ENCODE measurements around the gene PTPRG.

PTPRG gene

DNA sequence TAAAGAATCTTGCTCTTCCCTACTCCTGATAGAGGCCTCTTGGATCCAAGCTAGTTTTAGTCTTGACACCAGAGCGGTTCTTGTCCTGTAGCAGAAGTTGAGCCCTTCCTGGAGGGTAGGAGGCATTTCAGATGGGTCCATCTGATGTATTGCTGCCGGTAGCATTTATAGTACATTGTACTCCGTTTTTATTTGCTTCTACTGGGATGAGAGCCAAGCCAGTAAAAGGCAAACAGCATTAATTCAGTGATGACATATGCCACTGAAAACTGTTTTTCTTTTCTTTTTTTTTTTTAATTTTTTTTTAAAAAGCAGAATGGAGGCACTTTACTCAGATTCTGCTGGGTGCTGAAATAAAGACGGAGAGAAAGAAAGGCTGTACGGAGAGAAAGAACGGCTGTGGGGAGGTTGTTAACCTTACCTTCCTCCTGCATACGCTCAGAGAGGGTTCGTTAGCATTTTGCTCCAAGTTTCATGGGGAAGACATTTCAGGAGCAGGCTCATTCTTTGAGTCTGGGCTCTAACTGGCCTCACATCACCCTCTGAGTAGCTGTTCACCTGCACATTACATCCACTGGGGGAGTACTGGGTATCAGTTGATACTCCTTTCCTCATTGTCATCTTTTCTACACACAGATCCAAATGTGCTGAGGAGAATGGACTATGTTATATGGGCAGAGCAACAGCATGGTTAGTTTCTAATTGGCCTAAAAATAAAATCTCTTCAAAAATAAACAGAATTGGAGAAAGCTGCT is 650.5 kb downstream of the PTPRG start:
- DNase-seq, result no peak

DNA sequence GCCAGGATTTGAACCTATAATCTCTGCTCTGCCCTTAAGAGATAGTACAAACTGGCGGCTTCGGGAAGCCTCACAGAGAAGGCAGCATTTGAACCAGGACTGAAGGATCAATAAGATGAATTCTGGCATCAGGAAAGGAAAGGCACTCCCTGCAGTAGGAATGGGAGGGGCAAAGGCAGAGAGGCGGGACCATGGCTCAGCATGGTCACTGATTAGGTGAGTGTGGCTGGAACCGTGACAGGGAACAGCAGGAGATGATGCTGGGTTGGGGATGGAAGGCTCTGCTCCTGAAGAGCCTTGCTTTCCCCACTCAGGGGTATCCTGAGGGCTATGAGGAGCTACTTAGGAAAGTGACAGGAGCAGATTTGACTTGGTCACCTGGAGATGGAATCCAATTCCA is 653.5 kb downstream of the PTPRG start:
- no peak for DNase-seq

GRCh38 chr3:62220616-62221015 is 659.2 kb downstream of the PTPRG start:
- DNase-seq, result no peak

DNA sequence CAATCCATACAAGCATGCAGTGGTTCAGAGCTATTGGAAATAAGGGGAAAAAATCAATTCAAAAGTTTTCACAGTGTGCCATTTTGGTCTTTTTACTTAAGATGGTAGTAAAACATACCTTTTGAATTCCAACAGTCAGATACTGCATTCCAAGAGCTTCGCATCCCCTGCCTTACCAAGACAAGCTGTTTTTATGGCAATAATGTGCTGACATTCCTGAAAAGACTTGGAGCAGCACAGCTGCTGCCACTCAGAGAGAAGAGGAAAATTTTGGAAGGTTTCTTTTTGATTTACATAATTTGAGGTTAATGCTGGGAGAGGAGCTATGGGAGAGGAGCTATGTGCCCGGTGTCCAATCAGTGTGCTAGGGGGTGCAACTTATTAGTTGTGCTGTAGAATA is 663.7 kb downstream of the PTPRG start:
- no peak for DNase-seq

DNA sequence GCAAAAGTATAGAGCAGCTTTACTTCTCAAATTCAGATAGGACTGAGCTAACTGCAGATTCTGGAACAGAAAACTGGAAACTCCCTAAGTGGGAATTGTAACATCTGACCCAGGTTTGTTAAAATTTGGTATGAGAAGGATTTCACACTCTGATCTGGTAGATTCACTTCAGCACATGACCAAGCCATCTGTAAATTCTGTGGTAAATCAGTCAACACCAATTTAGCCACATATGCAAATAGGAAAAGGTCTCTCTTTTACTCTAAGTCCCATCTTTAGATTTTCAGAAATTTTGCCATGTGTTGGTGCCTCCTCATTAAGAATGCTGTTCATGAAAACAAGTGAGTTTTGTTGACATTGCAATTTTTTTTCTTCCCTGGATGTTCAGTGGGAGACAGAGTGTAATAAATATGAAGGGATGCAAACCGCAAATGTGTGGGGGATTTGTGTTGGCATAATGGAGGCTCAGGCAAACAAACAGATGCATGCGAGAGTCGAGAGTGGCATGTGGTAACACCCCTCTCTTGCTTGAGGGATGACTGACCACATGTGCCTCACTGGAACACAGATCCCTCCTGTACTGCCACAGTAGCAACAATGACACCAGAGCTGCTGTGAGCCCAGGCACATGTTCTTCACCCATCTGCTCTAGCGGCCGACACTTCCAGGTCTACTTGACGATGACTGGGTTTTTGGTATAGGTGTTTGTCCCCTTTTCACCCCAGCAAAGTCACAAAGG is 665.4 kb downstream of the PTPRG start:
- no peak for DNase-seq

DNA sequence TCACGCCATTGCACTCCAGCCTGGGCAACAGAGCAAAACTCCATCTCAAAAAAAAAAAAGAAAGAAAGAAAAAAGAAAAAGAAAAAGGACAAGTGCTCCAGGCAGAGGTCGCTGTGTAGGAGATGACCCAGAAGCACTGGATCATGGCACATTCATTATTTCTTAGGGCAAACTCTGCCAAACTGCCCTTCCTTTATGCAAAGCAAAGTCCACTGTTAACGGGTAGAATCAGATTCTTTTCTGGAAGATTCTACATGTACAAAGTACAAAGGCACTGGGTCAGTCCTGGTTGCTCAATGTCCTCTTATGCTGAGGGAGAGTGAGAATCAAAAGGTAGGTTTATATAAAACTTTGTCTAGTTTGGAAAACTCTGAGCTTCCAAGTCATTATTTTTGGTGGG is 667.1 kb downstream of the PTPRG start:
- DNase-seq, result no peak

DNA sequence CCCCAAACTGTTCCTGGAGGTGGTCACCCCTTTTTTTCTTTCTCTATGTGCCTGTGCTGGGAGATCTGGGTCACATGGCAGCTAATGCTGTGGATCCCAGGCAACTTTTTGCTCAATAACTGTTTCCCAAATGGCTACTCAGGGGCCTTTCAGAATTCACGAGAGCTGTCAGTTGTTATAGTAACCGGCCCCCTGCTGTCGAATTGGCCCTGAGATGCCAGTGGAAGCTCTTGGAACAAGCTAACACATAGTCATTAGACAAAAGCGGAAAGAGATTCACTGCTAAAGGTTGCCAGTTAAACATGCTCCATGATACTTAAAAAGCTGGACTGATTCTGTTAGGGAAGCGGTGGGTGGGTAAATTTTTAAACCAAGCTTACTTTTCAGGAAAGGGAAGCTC is 667.8 kb downstream of the PTPRG start:
- no peak for DNase-seq

DNA sequence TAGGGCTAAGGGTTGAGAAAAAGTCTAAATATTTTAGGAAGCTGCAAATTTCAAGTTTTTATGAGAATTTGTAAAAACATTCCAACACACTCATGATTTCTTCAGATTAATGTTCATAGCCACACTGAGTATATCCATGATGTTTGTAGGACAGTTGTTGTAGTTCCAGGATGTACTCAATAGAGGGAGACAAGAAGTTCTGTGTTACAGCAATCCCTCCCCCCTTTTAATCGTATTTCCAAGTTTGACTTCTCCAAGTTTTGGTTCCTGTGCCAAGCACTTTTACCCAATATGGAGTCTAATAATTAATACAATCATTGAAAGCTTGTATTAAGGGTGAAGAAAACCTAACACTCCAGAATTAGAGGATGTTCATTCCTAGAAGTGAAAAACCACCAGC is 668.5 kb downstream of the PTPRG start:
- DNase-seq, result no peak

DNA sequence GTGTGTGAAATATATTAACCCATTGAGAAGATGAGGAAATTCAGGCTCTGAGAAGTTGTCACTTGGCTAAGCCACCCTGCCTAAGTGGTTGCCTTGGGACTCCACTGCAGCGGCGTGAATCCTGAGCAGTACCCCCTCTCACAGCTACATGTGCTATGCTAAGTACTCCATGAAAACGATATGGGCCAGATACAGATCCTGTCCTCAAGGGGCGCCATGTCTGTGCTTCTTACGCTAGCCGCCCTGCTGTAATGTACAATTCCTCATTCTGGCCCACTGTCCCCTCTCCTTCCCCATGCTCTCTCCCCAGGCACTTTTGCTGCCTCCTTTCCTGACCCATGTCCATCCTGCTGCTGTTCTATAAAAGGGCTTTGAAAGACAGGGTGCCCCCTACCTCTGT is 671.7 kb downstream of the PTPRG start:
- DNase-seq, result no peak

- no peak for DNase-seq
These were observed 674.6 kb downstream of the PTPRG start for GRCh38 chr3:62236016-62236415.

GRCh38 chr3:62237286-62237948 is 676.0 kb downstream of the PTPRG start:
- DNase-seq, result no peak

DNA sequence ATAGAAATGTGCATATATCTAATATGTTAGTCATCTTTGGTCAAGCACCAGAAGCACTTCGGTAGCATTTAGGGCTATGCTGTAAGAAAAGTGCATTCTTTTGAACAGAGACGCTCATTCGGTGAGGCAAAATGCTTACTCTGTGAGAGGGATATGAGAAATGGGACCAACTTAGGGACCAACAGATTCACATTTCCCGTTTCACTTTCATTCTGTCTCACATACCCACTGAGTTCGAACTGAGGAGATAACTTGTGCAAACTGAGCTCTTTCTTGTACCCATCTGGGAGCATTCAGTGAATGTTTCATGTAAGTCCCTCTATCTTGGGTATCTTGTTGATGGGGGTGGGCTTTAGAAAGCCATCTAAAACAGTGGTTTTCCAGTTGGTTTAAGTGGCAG is 676.6 kb downstream of the PTPRG start:
- no peak for DNase-seq

DNA sequence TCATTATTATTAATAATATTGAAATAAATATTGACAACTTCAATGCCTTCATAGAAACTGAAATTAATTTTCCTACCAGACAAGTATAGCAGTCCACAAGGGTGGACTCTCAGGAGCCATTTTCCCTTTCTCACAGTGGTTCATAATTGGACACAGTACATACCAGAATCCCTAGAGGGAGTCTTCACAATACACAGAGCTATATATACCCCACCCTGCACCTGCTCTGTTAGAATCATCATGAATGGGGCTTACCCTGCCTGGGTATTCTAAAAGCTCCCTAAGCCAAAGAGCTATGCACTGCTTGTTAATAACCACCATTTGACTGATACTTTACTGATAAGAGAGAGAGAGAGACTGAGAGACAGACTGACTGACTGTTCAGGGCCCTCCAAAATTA is 677.1 kb downstream of the PTPRG start:
- DNase-seq, result no peak

DNA sequence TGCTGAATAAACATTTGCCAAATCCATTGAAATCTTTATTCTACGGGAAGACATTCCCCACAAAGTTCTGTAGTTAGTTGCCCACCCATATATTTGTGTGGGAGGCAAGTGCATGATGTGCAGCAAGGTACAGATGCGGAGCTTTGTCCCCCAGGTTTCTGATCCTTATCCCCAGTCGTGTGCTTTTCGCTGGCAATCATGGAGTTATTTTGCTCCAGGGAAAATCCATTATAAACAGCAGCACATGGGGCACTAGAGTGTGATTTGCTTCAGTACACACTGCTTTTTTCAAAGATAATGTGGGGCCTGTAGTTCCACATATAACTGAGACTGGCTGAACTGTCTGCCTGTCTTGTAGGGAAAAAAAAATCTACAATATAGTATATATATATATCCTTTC is 679.9 kb downstream of the PTPRG start:
- DNase-seq, result no peak

- no peak for DNase-seq
These were observed 681.6 kb downstream of the PTPRG start for GRCh38 chr3:62242831-62243509.

DNA sequence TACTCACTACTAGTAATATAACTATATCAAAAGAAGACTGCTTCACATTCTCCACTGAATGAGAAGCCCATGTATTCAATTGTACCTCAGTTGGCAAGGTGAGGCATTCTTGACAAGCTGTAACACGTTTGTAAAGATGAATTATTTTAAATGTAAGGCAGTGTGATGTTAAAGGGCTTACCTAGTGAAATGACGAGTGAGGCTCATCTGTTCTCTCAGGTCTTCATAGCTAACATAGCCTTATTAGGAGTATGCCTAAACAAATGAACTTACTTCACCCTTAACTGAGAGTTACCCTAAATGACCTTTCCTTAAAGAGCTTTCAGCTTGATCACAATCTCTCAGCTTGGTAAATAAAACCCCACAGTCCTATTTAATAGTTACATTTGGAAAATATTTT is 684.7 kb downstream of the PTPRG start:
- no peak for DNase-seq

DNA sequence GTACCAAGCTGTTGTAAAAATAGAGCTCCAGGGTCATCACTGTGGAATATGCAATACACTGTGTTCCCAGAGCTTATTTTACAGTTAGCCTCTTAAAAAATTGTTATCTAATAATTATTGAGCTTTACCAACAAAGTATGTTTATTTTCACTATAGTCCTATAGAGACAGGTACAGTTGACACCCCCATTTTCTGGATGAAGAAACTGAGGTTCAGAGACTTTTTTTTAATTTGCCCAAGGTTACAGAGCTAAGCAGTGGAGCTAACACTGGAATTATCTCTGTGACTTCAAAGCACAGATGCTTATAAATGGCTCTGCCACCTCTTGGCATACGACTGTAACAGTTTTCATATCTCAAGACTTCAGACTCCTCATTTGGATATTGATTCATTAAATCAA is 685.6 kb downstream of the PTPRG start:
- no peak for DNase-seq

GRCh38 chr3:62248734-62249483 is 687.5 kb downstream of the PTPRG start:
- no peak for DNase-seq

- no peak for DNase-seq
These were observed 688.1 kb downstream of the PTPRG start for GRCh38 chr3:62249484-62249776.

- no peak for DNase-seq
These were observed 688.6 kb downstream of the PTPRG start for GRCh38 chr3:62249855-62250543.

DNA sequence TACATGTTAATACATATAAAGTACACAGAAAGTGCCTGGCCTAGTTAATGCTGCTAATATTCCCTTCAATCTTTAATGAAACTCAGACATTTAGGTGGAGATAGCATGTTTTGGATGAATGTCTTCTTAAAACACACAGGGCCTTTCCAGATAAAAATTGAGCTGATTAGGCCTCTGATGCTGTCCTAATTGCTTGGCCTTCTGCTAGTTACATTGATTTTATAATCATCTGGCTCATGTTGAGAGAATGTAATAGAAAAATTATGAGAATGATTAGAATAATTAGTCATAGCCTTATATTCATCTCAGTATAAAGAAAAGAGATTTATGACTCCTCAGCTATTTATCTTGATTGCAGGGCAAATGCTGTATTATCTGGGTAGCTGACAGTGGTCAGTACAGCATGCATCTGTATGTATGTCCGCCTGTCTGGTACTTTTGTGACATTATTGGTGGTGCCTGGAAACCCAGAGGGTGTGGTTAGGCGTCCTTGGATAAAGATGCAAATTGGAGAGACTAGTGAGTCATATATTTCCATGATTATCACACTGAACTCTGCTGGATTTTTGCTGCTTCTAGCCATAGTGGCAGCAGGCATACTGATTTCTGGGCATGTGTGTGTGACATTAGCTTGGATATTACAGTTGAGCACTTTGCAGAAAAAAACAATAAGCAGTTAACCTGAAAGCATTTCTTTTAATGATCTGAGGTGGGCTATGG is 691.2 kb downstream of the PTPRG start:
- no peak for DNase-seq

GRCh38 chr3:62253971-62254370 is 692.6 kb downstream of the PTPRG start:
- no peak for DNase-seq

Measured in activated naive CD4-positive, alpha-beta T cell (primary cell).